ENCODE results near the gene PHRF1. TPM values are rescaled to one million over a fixed set of nuclear protein-coding genes. Genes with fewer than 3 reads are reported as not detected.

The PHRF1 gene
- total RNA-seq, 4 donors from 2014 or later = 24.5 to 38.2 (median 28.7) TPM

GRCh38 chr11:614021-614622, 37.9 kb downstream of the PHRF1 start:
- Histone ChIP-seq H3K4me3 (peak overlapping the region in 3 of 4 donors; percentile 69 to 77 (median 71)), H3K4me1 (peaks cover 23 to 47% (median 39%) of the 10 kb centered on the region in 4 donors), H3K36me3 (peaks cover 40 to 72% (median 61%) of the 10 kb centered on the region in 4 donors), H3K27me3 (no peaks in the 10 kb centered on the region), H3K9me3 (no peaks in the 10 kb centered on the region), H3K27ac (replicated peaks in 1 of 4) (peak overlapping the region; percentile 87 to 96 (median 90))
- intact Hi-C loops (cut with DNase I) = no loop called here
- 71% methylated on average over 7 of the region's 14 CpGs for WGBS
- DNase-seq (ENCODE audit: extremely low spot score) = no peak
- TF ChIP-seq POLR2A (IDR thresholded peaks at IDR 0.05; ENCODE audit: low read depth) (no peak), POLR2AphosphoS5 (IDR thresholded peaks at IDR 0.05) (no peak), EP300 (IDR thresholded peaks at IDR 0.05) (no peak)
- TF ChIP-seq, protein P1, sequence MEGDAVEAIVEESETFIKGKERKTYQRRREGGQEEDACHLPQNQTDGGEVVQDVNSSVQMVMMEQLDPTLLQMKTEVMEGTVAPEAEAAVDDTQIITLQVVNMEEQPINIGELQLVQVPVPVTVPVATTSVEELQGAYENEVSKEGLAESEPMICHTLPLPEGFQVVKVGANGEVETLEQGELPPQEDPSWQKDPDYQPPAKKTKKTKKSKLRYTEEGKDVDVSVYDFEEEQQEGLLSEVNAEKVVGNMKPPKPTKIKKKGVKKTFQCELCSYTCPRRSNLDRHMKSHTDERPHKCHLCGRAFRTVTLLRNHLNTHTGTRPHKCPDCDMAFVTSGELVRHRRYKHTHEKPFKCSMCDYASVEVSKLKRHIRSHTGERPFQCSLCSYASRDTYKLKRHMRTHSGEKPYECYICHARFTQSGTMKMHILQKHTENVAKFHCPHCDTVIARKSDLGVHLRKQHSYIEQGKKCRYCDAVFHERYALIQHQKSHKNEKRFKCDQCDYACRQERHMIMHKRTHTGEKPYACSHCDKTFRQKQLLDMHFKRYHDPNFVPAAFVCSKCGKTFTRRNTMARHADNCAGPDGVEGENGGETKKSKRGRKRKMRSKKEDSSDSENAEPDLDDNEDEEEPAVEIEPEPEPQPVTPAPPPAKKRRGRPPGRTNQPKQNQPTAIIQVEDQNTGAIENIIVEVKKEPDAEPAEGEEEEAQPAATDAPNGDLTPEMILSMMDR (IDR thresholded peaks at IDR 0.05) = no peak

- peaks cover 32 to 70% (median 57%) of the 10 kb centered on the region in 4 donors for H3K36me3 ChIP-seq
- WGBS = 44% methylated on average over 12 of the region's 68 CpGs
- no peaks in the 10 kb centered on the region for H3K9me3 ChIP-seq
- TF ChIP-seq POLR2AphosphoS5 (IDR thresholded peaks at IDR 0.05) (no peak), EP300 (IDR thresholded peaks at IDR 0.05) (no peak), POLR2A (IDR thresholded peaks at IDR 0.05; ENCODE audit: low read depth) (no peak)
- TF ChIP-seq, protein P1 (IDR thresholded peaks at IDR 0.05) = no peak
- peak overlapping the region; percentile 87 to 96 (median 90) for H3K27ac ChIP-seq (replicated peaks in 1 of 4)
- DNase-seq (ENCODE audit: extremely low spot score) = no peak
- peak overlapping the region; percentile 69 to 77 (median 70) for H3K4me3 ChIP-seq
- intact Hi-C loops (cut with DNase I) = no loop called here
- H3K27me3 ChIP-seq = no peaks in the 10 kb centered on the region
- H3K4me1 ChIP-seq = peaks cover 23 to 47% (median 39%) of the 10 kb centered on the region in 4 donors
Measured at GRCh38 chr11:614623-615503, 38.6 kb downstream of the PHRF1 start.

DNA sequence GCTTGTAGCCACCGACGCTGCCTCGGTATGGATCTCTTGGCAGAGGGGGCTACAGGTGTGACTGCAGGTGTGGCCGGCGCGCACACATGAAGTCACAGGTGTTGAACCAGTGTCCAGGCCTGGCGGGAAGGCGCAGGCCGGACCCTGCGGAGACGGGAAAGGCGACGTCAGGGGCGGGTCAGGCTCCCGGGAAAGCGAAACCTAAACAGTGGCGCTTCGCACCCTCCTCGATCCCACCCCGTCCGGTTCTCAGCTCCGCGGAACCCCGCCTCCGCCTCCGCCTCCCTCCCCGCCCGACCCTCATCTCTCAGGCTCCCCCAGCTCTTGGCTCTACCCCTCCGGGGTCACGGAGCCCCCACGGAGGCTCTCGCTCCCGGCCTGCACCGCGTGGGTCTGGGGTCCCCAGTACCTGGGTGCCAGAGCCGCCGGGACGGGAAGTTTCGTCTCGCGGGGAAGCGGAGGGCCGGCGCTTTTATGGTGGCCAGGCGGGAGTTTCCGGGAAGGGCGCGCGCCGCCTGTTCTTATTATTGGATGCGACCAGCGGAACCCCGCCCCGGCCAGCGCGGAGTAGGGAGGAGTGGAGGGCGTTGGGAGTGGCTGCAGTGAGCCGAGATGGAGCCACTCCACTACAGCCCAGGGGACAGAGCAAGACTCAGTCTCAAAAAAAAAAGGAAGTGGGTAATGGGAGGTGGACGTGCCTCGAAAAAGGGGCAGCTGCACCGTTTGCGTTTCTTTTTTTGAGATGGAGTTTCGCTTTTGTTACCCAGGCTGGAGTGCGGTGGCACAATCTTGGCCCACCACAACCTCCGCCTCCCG, 39.4 kb downstream of the PHRF1 start, which contains the start of gene IRF7:
Gene IRF7, minus strand, starts transcription at position 447 of the 816 bp plus-strand sequence. CDS start 586 bp downstream, outside the sequence.
- peak within 1 kb of the TSS; percentile 69 to 77 (median 70) for H3K4me3 ChIP-seq
- WGBS = 9% methylated on average over 32 of the region's 66 CpGs
- DNase-seq (ENCODE audit: extremely low spot score) = peak; percentile 99
- H3K27me3 ChIP-seq = no peaks in the 10 kb centered on the region
- peak within 1 kb of the TSS; percentile 87 to 96 (median 90) for H3K27ac ChIP-seq (replicated peaks in 1 of 4)
- peaks cover 23 to 52% (median 41%) of the 10 kb centered on the region in 4 donors for H3K4me1 ChIP-seq
- TF ChIP-seq POLR2A (IDR thresholded peaks at IDR 0.05; ENCODE audit: low read depth) = peak; percentile 53
- peak; percentile 77 to 87 for TF ChIP-seq POLR2AphosphoS5 (IDR thresholded peaks at IDR 0.05)
- peak; percentile 54 for TF ChIP-seq EP300 (IDR thresholded peaks at IDR 0.05)
- TF ChIP-seq, protein P1 (IDR thresholded peaks at IDR 0.05) = no peak
- intact Hi-C loops (cut with DNase I) = no loop called here
- H3K36me3 ChIP-seq = peaks cover 25 to 62% (median 49%) of the 10 kb centered on the region in 4 donors
- H3K9me3 ChIP-seq = no peaks in the 10 kb centered on the region

All from esophagus muscularis mucosa (tissue), 4 donors.